ENCODE results near the gene MRPL12. TPM values are rescaled to one million over a fixed set of nuclear protein-coding genes. Genes with fewer than 3 reads are reported as not detected.

The MRPL12 gene
- total and polyA plus RNA-seq, 4 donors: 9.1 to 121 (median 59.3) TPM

DNA sequence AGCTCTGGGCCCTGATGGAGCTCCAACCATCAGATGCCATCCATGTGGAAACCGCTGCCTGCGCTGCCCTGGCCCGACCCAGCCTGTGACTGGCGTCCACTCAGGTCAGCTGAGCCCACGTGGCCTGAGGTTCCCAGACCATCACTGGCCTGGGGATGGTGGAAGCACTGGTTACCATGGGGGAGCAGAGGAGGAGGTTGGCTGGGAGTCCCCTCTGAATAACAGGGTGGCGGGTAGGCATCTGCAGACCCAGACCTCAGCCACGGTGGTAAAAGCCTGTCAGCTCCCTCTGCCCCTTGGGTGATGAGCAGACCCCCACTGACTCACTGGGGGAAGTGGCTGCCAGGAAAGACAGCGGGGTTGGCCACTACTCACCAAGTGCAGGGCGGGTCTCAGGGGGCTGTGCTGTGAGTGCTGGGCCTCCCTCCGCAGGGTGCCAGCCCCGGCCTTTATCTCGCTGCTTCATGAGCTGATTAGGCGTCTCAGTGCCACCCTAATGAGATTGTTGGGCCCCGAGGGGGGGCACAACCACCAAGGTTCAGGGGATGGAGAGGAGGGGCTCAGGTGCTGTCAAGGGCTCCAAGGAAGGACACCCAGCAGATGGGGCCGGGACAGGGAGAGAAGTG lies 46.9 kb upstream of the MRPL12 start, which contains the start of gene PDE6G (continued):
- TF ChIP-seq YY1 (IDR thresholded peaks at IDR 0.05) (no peak), NR2F2 (IDR thresholded peaks at IDR 0.05) (no peak)

DNA sequence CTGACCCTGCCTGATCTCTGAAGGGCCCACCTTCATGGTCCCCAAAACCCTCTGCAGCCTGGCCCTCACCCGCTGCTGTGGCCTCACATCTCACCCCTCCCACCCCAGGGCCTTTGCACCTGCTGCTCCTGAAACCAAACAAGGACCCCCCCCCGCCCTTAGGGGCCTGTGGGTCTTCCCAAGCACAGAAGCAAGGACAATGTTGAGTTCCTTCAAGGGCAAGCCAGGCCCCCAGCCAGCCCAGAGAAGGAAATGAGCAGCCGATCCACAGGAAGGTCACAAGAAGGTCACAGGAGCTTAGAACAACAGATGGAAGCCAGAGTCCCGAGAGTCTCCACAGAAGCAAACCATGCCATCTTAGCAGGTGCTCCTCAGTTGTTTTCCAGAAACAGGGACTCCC lies 46.3 kb upstream of the MRPL12 start:
- DNase-seq (ENCODE audit: low spot score): no peak
- no peak overlapping the region for H3K9ac ChIP-seq (ENCODE audit: low read depth in 1 of 2, low read length in 2 of 2)
- 67% methylated on average over 4 of the region's 4 CpGs for WGBS

DNA sequence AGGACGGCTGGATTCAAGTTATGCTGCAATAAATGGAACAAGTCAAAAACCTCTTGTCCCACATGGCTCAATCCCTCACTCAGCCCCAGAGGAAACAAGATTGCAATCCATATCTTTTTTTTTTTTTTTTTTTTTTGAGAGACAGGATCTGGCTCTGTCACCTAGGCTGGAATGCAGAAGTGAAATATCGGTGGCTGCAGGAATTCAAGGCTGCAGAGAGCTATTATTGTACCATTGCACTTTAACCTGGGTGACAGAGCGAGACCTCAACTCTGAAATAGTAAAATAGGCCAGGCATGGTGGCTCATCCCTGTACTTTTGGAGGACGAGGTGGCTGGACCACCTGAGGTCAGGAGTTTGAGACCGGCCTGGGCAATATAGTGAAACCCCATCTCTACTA lies 44.1 kb upstream of the MRPL12 start:
- H3K27ac ChIP-seq (ENCODE audit: low read depth in 1 of 2, low read length in 2 of 2): no peak overlapping the region

More for the DNA sequence above, 46.3 kb upstream of the MRPL12 start:
- Histone ChIP-seq H3K27me3 (ENCODE audit: control insufficient read depth in 4 of 4, insufficient read depth in 4 of 4, low read length in 3 of 4) (no peaks in the 10 kb centered on the region), H3K4me3 (ENCODE audit: low read depth in 1 of 3, low read length in 3 of 3) (no peak overlapping the region), H3K4me1 (ENCODE audit: control insufficient read depth in 4 of 4, insufficient read depth in 4 of 4, low read length in 3 of 4) (peaks cover 0 to 3% (median 0%) of the 10 kb centered on the region in 4 donors), H3K27ac (ENCODE audit: low read depth in 1 of 2, low read length in 2 of 2) (no peak overlapping the region), H3K9me3 (ENCODE audit: control insufficient read depth in 4 of 4, low read length in 3 of 4) (no peaks in the 10 kb centered on the region), H3K36me3 (ENCODE audit: control insufficient read depth in 4 of 4, insufficient read depth in 3 of 4, low read depth in 1 of 4, low read length in 3 of 4) (no peaks in the 10 kb centered on the region)
- TF ChIP-seq, protein P1, sequence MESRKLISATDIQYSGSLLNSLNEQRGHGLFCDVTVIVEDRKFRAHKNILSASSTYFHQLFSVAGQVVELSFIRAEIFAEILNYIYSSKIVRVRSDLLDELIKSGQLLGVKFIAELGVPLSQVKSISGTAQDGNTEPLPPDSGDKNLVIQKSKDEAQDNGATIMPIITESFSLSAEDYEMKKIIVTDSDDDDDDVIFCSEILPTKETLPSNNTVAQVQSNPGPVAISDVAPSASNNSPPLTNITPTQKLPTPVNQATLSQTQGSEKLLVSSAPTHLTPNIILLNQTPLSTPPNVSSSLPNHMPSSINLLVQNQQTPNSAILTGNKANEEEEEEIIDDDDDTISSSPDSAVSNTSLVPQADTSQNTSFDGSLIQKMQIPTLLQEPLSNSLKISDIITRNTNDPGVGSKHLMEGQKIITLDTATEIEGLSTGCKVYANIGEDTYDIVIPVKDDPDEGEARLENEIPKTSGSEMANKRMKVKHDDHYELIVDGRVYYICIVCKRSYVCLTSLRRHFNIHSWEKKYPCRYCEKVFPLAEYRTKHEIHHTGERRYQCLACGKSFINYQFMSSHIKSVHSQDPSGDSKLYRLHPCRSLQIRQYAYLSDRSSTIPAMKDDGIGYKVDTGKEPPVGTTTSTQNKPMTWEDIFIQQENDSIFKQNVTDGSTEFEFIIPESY (IDR thresholded peaks at IDR 0.05): no peak
- TF ChIP-seq, protein P2, sequence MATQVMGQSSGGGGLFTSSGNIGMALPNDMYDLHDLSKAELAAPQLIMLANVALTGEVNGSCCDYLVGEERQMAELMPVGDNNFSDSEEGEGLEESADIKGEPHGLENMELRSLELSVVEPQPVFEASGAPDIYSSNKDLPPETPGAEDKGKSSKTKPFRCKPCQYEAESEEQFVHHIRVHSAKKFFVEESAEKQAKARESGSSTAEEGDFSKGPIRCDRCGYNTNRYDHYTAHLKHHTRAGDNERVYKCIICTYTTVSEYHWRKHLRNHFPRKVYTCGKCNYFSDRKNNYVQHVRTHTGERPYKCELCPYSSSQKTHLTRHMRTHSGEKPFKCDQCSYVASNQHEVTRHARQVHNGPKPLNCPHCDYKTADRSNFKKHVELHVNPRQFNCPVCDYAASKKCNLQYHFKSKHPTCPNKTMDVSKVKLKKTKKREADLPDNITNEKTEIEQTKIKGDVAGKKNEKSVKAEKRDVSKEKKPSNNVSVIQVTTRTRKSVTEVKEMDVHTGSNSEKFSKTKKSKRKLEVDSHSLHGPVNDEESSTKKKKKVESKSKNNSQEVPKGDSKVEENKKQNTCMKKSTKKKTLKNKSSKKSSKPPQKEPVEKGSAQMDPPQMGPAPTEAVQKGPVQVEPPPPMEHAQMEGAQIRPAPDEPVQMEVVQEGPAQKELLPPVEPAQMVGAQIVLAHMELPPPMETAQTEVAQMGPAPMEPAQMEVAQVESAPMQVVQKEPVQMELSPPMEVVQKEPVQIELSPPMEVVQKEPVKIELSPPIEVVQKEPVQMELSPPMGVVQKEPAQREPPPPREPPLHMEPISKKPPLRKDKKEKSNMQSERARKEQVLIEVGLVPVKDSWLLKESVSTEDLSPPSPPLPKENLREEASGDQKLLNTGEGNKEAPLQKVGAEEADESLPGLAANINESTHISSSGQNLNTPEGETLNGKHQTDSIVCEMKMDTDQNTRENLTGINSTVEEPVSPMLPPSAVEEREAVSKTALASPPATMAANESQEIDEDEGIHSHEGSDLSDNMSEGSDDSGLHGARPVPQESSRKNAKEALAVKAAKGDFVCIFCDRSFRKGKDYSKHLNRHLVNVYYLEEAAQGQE (IDR thresholded peaks at IDR 0.05): no peak
- TF ChIP-seq RAD21 (IDR thresholded peaks at IDR 0.05): no peak

More for the DNA sequence above, 44.1 kb upstream of the MRPL12 start:
- H3K4me1 ChIP-seq (ENCODE audit: control insufficient read depth in 4 of 4, insufficient read depth in 4 of 4, low read length in 3 of 4): peaks cover 0 to 3% (median 0%) of the 10 kb centered on the region in 4 donors
- H3K36me3 ChIP-seq (ENCODE audit: control insufficient read depth in 4 of 4, insufficient read depth in 3 of 4, low read depth in 1 of 4, low read length in 3 of 4): no peaks in the 10 kb centered on the region
- no peak for TF ChIP-seq GABPA (IDR thresholded peaks at IDR 0.05 in 1 of 2, conservative IDR thresholded peaks at IDR 0.05 in 1 of 2)
- TF ChIP-seq HNF4G (IDR thresholded peaks at IDR 0.05): no peak
- no peak for TF ChIP-seq HNF4A (conservative IDR thresholded peaks at IDR 0.05)
- TF ChIP-seq NR2F2 (IDR thresholded peaks at IDR 0.05): no peak
- no peak for TF ChIP-seq RXRA (IDR thresholded peaks at IDR 0.05)
- TF ChIP-seq, protein P3, sequence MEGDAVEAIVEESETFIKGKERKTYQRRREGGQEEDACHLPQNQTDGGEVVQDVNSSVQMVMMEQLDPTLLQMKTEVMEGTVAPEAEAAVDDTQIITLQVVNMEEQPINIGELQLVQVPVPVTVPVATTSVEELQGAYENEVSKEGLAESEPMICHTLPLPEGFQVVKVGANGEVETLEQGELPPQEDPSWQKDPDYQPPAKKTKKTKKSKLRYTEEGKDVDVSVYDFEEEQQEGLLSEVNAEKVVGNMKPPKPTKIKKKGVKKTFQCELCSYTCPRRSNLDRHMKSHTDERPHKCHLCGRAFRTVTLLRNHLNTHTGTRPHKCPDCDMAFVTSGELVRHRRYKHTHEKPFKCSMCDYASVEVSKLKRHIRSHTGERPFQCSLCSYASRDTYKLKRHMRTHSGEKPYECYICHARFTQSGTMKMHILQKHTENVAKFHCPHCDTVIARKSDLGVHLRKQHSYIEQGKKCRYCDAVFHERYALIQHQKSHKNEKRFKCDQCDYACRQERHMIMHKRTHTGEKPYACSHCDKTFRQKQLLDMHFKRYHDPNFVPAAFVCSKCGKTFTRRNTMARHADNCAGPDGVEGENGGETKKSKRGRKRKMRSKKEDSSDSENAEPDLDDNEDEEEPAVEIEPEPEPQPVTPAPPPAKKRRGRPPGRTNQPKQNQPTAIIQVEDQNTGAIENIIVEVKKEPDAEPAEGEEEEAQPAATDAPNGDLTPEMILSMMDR (IDR thresholded peaks at IDR 0.05; ENCODE audit: low read depth, low read length, missing input control): no peak
- TF ChIP-seq, protein P4, sequence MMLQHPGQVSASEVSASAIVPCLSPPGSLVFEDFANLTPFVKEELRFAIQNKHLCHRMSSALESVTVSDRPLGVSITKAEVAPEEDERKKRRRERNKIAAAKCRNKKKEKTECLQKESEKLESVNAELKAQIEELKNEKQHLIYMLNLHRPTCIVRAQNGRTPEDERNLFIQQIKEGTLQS (IDR thresholded peaks at IDR 0.05): no peak
- TF ChIP-seq, protein P2 (IDR thresholded peaks at IDR 0.05): no peak
- no peak for TF ChIP-seq FOXA1 (IDR thresholded peaks at IDR 0.05)
- TF ChIP-seq, protein P5, sequence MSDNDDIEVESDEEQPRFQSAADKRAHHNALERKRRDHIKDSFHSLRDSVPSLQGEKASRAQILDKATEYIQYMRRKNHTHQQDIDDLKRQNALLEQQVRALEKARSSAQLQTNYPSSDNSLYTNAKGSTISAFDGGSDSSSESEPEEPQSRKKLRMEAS (IDR thresholded peaks at IDR 0.05): no peak
- TF ChIP-seq JUND (IDR thresholded peaks at IDR 0.05): no peak
- H3K4me3 ChIP-seq (ENCODE audit: low read depth in 1 of 3, low read length in 3 of 3): no peak overlapping the region
- no peak for DNase-seq (ENCODE audit: low spot score)
- H3K9me3 ChIP-seq (ENCODE audit: control insufficient read depth in 4 of 4, low read length in 3 of 4): no peaks in the 10 kb centered on the region
- 79% methylated on average over 5 of the region's 5 CpGs for WGBS
- H3K9ac ChIP-seq (ENCODE audit: low read depth in 1 of 2, low read length in 2 of 2): no peak overlapping the region
- H3K27me3 ChIP-seq (ENCODE audit: control insufficient read depth in 4 of 4, insufficient read depth in 4 of 4, low read length in 3 of 4): no peaks in the 10 kb centered on the region

Data from liver (tissue), 9 donors.